SK-N-SH (cell line): Measurements from ENCODE around the gene OR1N1. TPM values are rescaled to one million over a fixed set of nuclear protein-coding genes. Genes with fewer than 3 reads are reported as not detected.

Experiments
- CTCF ChIA-PET: fragments of 300-600, 350-600 bp; formaldehyde crosslinking; extraction: SDS; loops from one replicate; lab custom pipeline; 2021; lab: Yijun Ruan, JAX
- POLR2A ChIA-PET: fragments of 350-600 bp; sonication (Branson Sonifier 250); formaldehyde crosslinking; extraction: SDS; loops from one replicate; lab custom pipeline; 2020; ENCODE audit warnings: antibody characterized with exemption, inconsistent platforms; lab: Yijun Ruan, JAX
- DNase-seq: peaks from one replicate; pipeline ENCODE4 v3.0.0; 2012
- H2AFZ ChIP-seq: fragments of 200-600 bp; sonication (generic); 2 replicates; pipeline ENCODE4 v1.8.1; 2016; ENCODE audit warnings: antibody characterized with exemption, mild to moderate bottlenecking, low read depth
- H3F3A ChIP-seq: fragments of 200-600 bp; sonication (generic); replicated peaks from 2 replicates; pipeline ENCODE3; 2016; ENCODE audit warnings: antibody characterized with exemption, mild to moderate bottlenecking; ENCODE audit not compliant: insufficient read depth
- H3K27ac ChIP-seq, 2 experiments: fragments of 200-500 bp in 1 of 2; fragments of 200-600 bp in 1 of 2; sonication (Bioruptor generic) in 1 of 2; sonication (generic), shearing (Covaris generic) in 1 of 2; 2 replicates each; pipeline versions ENCODE4 v1.5.1 to v1.6.1; 2014 to 2016; ENCODE audit warnings: low read depth in 2 of 2, inconsistent platforms in 1 of 2, low read length in 1 of 2, mild to moderate bottlenecking in 1 of 2, mixed read lengths in 1 of 2
- H3K27me3 ChIP-seq: fragments of 200-600 bp; sonication (generic), shearing (Covaris generic); 2 replicates; pipeline ENCODE4 v1.6.1; 2016; ENCODE audit warnings: mixed run types; ENCODE audit not compliant: insufficient read depth
- H3K36me3 ChIP-seq, 2 experiments: fragments of 200-500 bp in 1 of 2; fragments of 200-600 bp in 1 of 2; sonication (Bioruptor generic) in 1 of 2; sonication (generic) in 1 of 2; replicated peaks in 1 of 2; 2 replicates each; pipeline versions ENCODE3 to v1.5.1; 2014 to 2016; ENCODE audit warnings: low read length in 1 of 2, mild to moderate bottlenecking in 1 of 2; ENCODE audit not compliant: insufficient read depth in 2 of 2, control insufficient read depth in 1 of 2
- H3K4me1 ChIP-seq, 2 experiments: fragments of 200-500 bp in 1 of 2; fragments of 200-600 bp in 1 of 2; sonication (Bioruptor generic) in 1 of 2; sonication (generic), shearing (Covaris generic) in 1 of 2; 2 replicates each; pipeline versions ENCODE4 v1.5.1 to v1.6.1; 2014 to 2016; ENCODE audit warnings: low read depth in 1 of 2, low read length in 1 of 2, mixed run types in 1 of 2; ENCODE audit not compliant: insufficient read depth in 2 of 2, control insufficient read depth in 1 of 2
- H3K4me2 ChIP-seq: fragments of 200-600 bp; sonication (generic), shearing (Covaris generic); 2 replicates; pipeline ENCODE4 v1.6.1; 2017; ENCODE audit warnings: mixed run types
- H3K4me3 ChIP-seq, 2 experiments: fragments of 200-500 bp in 1 of 2; fragments of 200-600 bp in 1 of 2; sonication (Bioruptor generic) in 1 of 2; sonication (generic), shearing (Covaris generic) in 1 of 2; 2 replicates each; pipeline versions ENCODE4 v1.5.1 to v1.8.1; 2014 to 2016; ENCODE audit warnings: low read depth in 2 of 2, inconsistent platforms in 1 of 2, low read length in 1 of 2, mild to moderate bottlenecking in 1 of 2, mixed read lengths in 1 of 2, moderate library complexity in 1 of 2
- H3K79me2 ChIP-seq: fragments of 200-600 bp; sonication (generic); 2 replicates; pipeline ENCODE4 v1.8.1; 2017; ENCODE audit warnings: mild to moderate bottlenecking; ENCODE audit not compliant: insufficient read depth
- H3K9ac ChIP-seq: fragments of 200-600 bp; sonication (generic); 2 replicates; pipeline ENCODE4 v1.6.1; 2017; ENCODE audit warnings: mixed run types
- H3K9me2 ChIP-seq: fragments of 200-600 bp; sonication (generic); 2 replicates; pipeline ENCODE4 v1.6.1; 2017; ENCODE audit warnings: mixed run types
- H3K9me3 ChIP-seq: fragments of 200-600 bp; sonication (generic); 2 replicates; pipeline ENCODE4 v1.6.1; 2017; ENCODE audit warnings: mixed run types, mild to moderate bottlenecking, moderate library complexity
- H4K20me1 ChIP-seq: fragments of 200-600 bp; sonication (generic); 2 replicates; pipeline ENCODE4 v1.6.1; 2017; ENCODE audit warnings: mild to moderate bottlenecking, mixed run types; ENCODE audit not compliant: insufficient read depth
- CHD2 ChIP-seq: fragments of 150-350 bp; IDR thresholded peaks from 2 replicates; pipeline ENCODE4 v1.6.1; 2018; ENCODE audit warnings: low read length; ENCODE audit not compliant: partially characterized antibody
- EP300 ChIP-seq, 2 experiments: IDR thresholded peaks; 2 replicates each; pipeline versions ENCODE4 v1.4.0 to v1.6.1; 2012; ENCODE audit warnings: borderline replicate concordance in 1 of 2, low read depth in 1 of 2, low read length in 1 of 2
- EZH2phosphoT487 ChIP-seq: fragments of 200-600 bp; sonication (generic); IDR thresholded peaks from 2 replicates; pipeline ENCODE4 v1.6.1; 2017; ENCODE audit warnings: low read depth, mixed run types, mild to moderate bottlenecking, antibody characterized with exemption, moderate library complexity, borderline replicate concordance
- FOSL2 ChIP-seq: IDR thresholded peaks from 2 replicates; pipeline ENCODE4 v1.4.0; 2012; ENCODE audit warnings: low read depth, mild to moderate bottlenecking, moderate library complexity, borderline replicate concordance
- FOXM1 ChIP-seq: IDR thresholded peaks from 2 replicates; pipeline ENCODE4 v1.4.0; 2012; ENCODE audit warnings: low read depth, mild to moderate bottlenecking
- GATA2 ChIP-seq: sonication (generic); formaldehyde crosslinking; IDR thresholded peaks from 2 replicates; pipeline ENCODE4 v1.5.0; 2020; ENCODE audit warnings: mild to moderate bottlenecking, missing genetic modification reagents
- JUND ChIP-seq: IDR thresholded peaks from 2 replicates; pipeline ENCODE4 v1.4.0; 2012
- MXI1 ChIP-seq: IDR thresholded peaks from 2 replicates; pipeline ENCODE4 v1.6.1; 2012; ENCODE audit warnings: mild to moderate bottlenecking, low read depth, low read length, improper control_type of control experiment
- RCOR1 ChIP-seq: fragments of 150-350 bp; IDR thresholded peaks from 2 replicates; pipeline ENCODE4 v1.6.1; 2017; ENCODE audit warnings: antibody characterized with exemption, low read length
- REST ChIP-seq: IDR thresholded peaks from 2 replicates; pipeline ENCODE4 v1.6.1; 2012; ENCODE audit warnings: mild to moderate bottlenecking, low read depth, low read length, moderate library complexity
- RXRA ChIP-seq: IDR thresholded peaks from 2 replicates; pipeline ENCODE4 v1.4.0; 2012; ENCODE audit warnings: low read depth, mild to moderate bottlenecking, borderline replicate concordance
- SIN3A ChIP-seq: IDR thresholded peaks from 2 replicates; pipeline ENCODE4 v1.6.1; 2012; ENCODE audit warnings: low read depth, mild to moderate bottlenecking, low read length, moderate library complexity, borderline replicate concordance
- TCF12 ChIP-seq: IDR thresholded peaks from 2 replicates; pipeline ENCODE4 v1.4.0; 2012
- YY1 ChIP-seq: IDR thresholded peaks from 2 replicates; pipeline ENCODE4 v1.4.0; 2012; ENCODE audit warnings: low read depth, mild to moderate bottlenecking
- WGBS: methylation state at CpG from one replicate; pipeline ENCODE4 v1.1.6; 2017; ENCODE audit warnings: low lambda C conversion rate; 5-methylcytosine and 5-hydroxymethylcytosine counted together
- polyA plus RNA-seq, 3 experiments: library from polyadenylated mRNA; depleted of rRNA; stranded (reverse); fragments of >200 nt; gene quantifications; 2 replicates each; pipeline ENCODE4 v1.2.3, GENCODE V29; 2012
- TF ChIP-seq, protein P1 (sequence below): IDR thresholded peaks from 2 replicates; pipeline ENCODE4; 2012
- TF ChIP-seq, protein P2 (sequence below): fragments of 150-350 bp; IDR thresholded peaks from 2 replicates; pipeline ENCODE4 v1.6.1; 2016; ENCODE audit warnings: mild to moderate bottlenecking, low read depth, low read length

OR1N1 gene
- polyA plus RNA-seq, 1 of the 3 experiments (the other 2 are of a cell fraction), result not detected

- no peak for DNase-seq
- WGBS, result 26% methylated on average over 4 of the region's 4 CpGs
- Histone ChIP-seq H3K27ac (no peak within 1 kb of the TSS), H3K36me3 (no peaks in the 10 kb centered on the region), H3K79me2 (no peaks in the 10 kb centered on the region)
- POLR2A ChIA-PET, result no interaction called here
- TF ChIP-seq YY1, result no peak
- no peak for TF ChIP-seq REST
- no peak for TF ChIP-seq JUND
- no peak for TF ChIP-seq EZH2phosphoT487
- TF ChIP-seq, protein P1, sequence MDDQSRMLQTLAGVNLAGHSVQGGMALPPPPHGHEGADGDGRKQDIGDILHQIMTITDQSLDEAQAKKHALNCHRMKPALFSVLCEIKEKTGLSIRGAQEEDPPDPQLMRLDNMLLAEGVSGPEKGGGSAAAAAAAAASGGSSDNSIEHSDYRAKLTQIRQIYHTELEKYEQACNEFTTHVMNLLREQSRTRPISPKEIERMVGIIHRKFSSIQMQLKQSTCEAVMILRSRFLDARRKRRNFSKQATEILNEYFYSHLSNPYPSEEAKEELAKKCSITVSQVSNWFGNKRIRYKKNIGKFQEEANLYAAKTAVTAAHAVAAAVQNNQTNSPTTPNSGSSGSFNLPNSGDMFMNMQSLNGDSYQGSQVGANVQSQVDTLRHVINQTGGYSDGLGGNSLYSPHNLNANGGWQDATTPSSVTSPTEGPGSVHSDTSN, result no peak
- no peak for TF ChIP-seq FOXM1
- TF ChIP-seq, all 33 proteins: peak for 0
- Histone ChIP-seq H3K9ac (no peak within 1 kb of the TSS), H4K20me1 (no peaks in the 10 kb centered on the region), H3K4me1 (no peaks in the 10 kb centered on the region), H3F3A (no peaks in the 10 kb centered on the region), H3K4me3 (no peak within 1 kb of the TSS), H3K9me3 (no peaks in the 10 kb centered on the region), H3K4me2 (no peak within 1 kb of the TSS), H3K9me2 (no peaks in the 10 kb centered on the region), H2AFZ (no peak within 1 kb of the TSS), H3K27me3 (peaks cover 7% of the 10 kb centered on the region; the same call in 1 of the 2 replicates)
- CTCF ChIA-PET, result interaction anchor here (1.8 kb wide), 1 partner anchor 20 kb away, joined by 5 read pairs; no protein-coding TSS in a partner anchor
Observed at GRCh38 chr9:122518841-122519240, 8.3 kb downstream of the OR1N1 start, which contains the start of gene OR1J4. Gene OR1J4, plus strand, starts transcription at chr9:122519141. Its CDS starts 0 bp downstream, at chr9:122519141.

DNA sequence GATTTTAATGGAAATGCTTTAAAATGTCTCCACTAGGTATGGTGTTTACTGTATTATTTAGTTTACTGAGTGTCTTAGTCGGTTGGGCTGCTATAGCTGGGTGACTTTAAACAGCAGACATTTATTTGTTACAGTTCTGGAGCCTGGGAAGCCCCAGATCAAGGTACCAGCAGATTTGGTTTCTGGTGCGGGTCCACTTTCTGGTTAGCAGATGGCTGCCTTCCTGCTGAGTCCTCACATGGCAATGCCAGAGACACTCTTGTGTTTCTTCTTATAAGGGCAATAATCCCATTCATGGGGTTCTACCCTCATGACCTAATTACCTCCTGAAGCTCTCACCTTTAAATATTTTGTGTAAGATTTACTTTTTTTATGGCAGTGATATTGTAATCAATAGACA is 8.9 kb downstream of the OR1N1 start:
- H3K4me2 ChIP-seq, result no peak overlapping the region
- H3K27me3 ChIP-seq, result peaks cover 7% of the 10 kb centered on the region; the same call in 1 of the 2 replicates
- H3F3A ChIP-seq, result no peaks in the 10 kb centered on the region
- no peaks in the 10 kb centered on the region for H3K79me2 ChIP-seq
- no peaks in the 10 kb centered on the region for H3K9me2 ChIP-seq
- no peaks in the 10 kb centered on the region for H3K4me1 ChIP-seq
- no peak overlapping the region for H3K9ac ChIP-seq
- no peaks in the 10 kb centered on the region for H3K9me3 ChIP-seq
- no peaks in the 10 kb centered on the region for H4K20me1 ChIP-seq
- H3K36me3 ChIP-seq, result no peaks in the 10 kb centered on the region
- ChIA-PET CTCF (interaction anchor here (1.8 kb wide), 1 partner anchor 19 kb away, joined by 5 read pairs; no protein-coding TSS in a partner anchor), POLR2A (no interaction called here)
- no peak overlapping the region for H2AFZ ChIP-seq
- H3K27ac ChIP-seq, result no peak overlapping the region
- no peak overlapping the region for H3K4me3 ChIP-seq
- no peak for DNase-seq
- WGBS, result 0% methylated on average over 2 of the region's 2 CpGs
- TF ChIP-seq, protein P2, sequence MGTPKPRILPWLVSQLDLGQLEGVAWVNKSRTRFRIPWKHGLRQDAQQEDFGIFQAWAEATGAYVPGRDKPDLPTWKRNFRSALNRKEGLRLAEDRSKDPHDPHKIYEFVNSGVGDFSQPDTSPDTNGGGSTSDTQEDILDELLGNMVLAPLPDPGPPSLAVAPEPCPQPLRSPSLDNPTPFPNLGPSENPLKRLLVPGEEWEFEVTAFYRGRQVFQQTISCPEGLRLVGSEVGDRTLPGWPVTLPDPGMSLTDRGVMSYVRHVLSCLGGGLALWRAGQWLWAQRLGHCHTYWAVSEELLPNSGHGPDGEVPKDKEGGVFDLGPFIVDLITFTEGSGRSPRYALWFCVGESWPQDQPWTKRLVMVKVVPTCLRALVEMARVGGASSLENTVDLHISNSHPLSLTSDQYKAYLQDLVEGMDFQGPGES, result no peak
- TF ChIP-seq REST (no peak), FOSL2 (no peak), CHD2 (no peak), RCOR1 (no peak), MXI1 (no peak), JUND (no peak), EP300 (IDR thresholded peaks at IDR 0.05; ENCODE audit: borderline replicate concordance in 1 of 2, low read depth in 1 of 2, low read length in 1 of 2) (no peak), YY1 (no peak), SIN3A (no peak), GATA2 (CRISPR knock-in tag) (no peak), RXRA (no peak), TCF12 (no peak)
